Activated naive CD4-positive, alpha-beta T cell treated with anti-CD3 and anti-CD28 coated beads, Interleukin-2, amount 50 U/mL, for 72 hours (primary cell): ENCODE measurements around the gene LENG1. TPM values are rescaled to one million over a fixed set of nuclear protein-coding genes. Genes with fewer than 3 reads are reported as not detected.
A peak's percentile ranks its signal among the peaks of the same experiment; 100 is the strongest.
"Not testable (repeated sequence)": the region's sequence is repeated elsewhere in the genome, so short reads cannot be mapped to it uniquely, and the experiment has no call there.

ENCODE experiments used
- ATAC-seq, 2 donors: fragments of 150-1000 bp; cut with Tn5 transposase; 2 replicates each; pipeline ENCODE4 v1.10.0; 2021; ENCODE audit warnings: mild to moderate bottlenecking in 2 of 2, moderate library complexity in 2 of 2
- DNase-seq, 2 donors: peaks; one replicate each; pipeline ENCODE4 v3.0.0; 2021 to 2022; ENCODE audit warnings: low spot score in 2 of 2
- H3K27ac Mint-ChIP-seq, 2 donors: one replicate each; pipeline ENCODE4 v1.8.0; 2022; ENCODE audit warnings: mild to moderate bottlenecking in 2 of 2, mixed read lengths in 2 of 2
- H3K36me3 Mint-ChIP-seq, 2 donors: one replicate each; pipeline ENCODE4 v1.8.0; 2022; ENCODE audit warnings: mixed read lengths in 2 of 2
- H3K9me3 Mint-ChIP-seq, 2 donors: one replicate each; pipeline ENCODE4 v1.8.0; 2022; ENCODE audit warnings: mixed read lengths in 2 of 2
- total RNA-seq, 2 donors: library from RNA; stranded (reverse); gene quantifications; one replicate each; pipeline ENCODE4 v1.2.3, GENCODE V29; 2022

The LENG1 gene
- total RNA-seq, 2 donors from 2014 or later, result 3.5 to 6.1 TPM

- ATAC-seq, result no peak
- H3K36me3 Mint-ChIP-seq, result peaks cover 4 to 15% of the 10 kb centered on the region in 2 donors
- peak overlapping the region; percentile 95 to 98 for H3K27ac Mint-ChIP-seq
- H3K9me3 Mint-ChIP-seq, result no peaks in the 10 kb centered on the region
- DNase-seq, result no peak
These were observed 32.4 kb upstream of the LENG1 start for GRCh38 chr19:54191811-54192453.

GRCh38 chr19:54191011-54191810 lies 31.7 kb upstream of the LENG1 start, which contains the start of gene TSEN34:
TSEN34 (plus strand) TSS chr19:54191308; CDS start chr19:54191365, 57 bp downstream.
- peak; percentile 90 to 92 for DNase-seq
- peak; percentile 13 to 36 for ATAC-seq
- Mint-ChIP-seq H3K27ac (peak within 1 kb of the TSS; percentile 95 to 100), H3K36me3 (peaks cover 11 to 18% of the 10 kb centered on the region in 2 donors), H3K9me3 (no peaks in the 10 kb centered on the region)

- Mint-ChIP-seq H3K9me3 (no peaks in the 10 kb centered on the region), H3K27ac (peak overlapping the region; percentile 95 to 100), H3K36me3 (peaks cover 11 to 18% of the 10 kb centered on the region in 2 donors)
- peak; percentile 65 to 70 for ATAC-seq
- DNase-seq, result peak; percentile 99 to 100
These were observed 31.0 kb upstream of the LENG1 start for GRCh38 chr19:54190503-54191010.

GRCh38 chr19:54189735-54190502 lies 30.4 kb upstream of the LENG1 start:
- Mint-ChIP-seq H3K27ac (peak overlapping the region; percentile 95 to 100), H3K9me3 (no peaks in the 10 kb centered on the region), H3K36me3 (peaks cover 11 to 18% of the 10 kb centered on the region in 2 donors)
- peak; percentile 65 to 69 for ATAC-seq
- peak; percentile 99 to 100 for DNase-seq

- Mint-ChIP-seq H3K36me3 (peaks cover 11 to 18% of the 10 kb centered on the region in 2 donors), H3K27ac (peak within 1 kb of the TSS; percentile 95 to 100), H3K9me3 (no peaks in the 10 kb centered on the region)
- ATAC-seq, result peak; percentile 17 to 54
- no peak for DNase-seq
These were observed 29.7 kb upstream of the LENG1 start, which contains the start of gene MBOAT7 for GRCh38 chr19:54189145-54189734. MBOAT7 (minus strand) TSS chr19:54189580; CDS start chr19:54188508, 1,072 bp downstream.

- Mint-ChIP-seq H3K36me3 (peaks cover 11 to 18% of the 10 kb centered on the region in 2 donors), H3K9me3 (no peaks in the 10 kb centered on the region), H3K27ac (peak overlapping the region; percentile 95 to 97)
- ATAC-seq, result no peak
- peak in 1 of 2 donors; percentile 76 for DNase-seq
These were observed 28.8 kb upstream of the LENG1 start for GRCh38 chr19:54188215-54188871.

- Mint-ChIP-seq H3K36me3 (peaks cover 11 to 18% of the 10 kb centered on the region in 2 donors), H3K9me3 (no peaks in the 10 kb centered on the region), H3K27ac (peak overlapping the region; percentile 17 to 95)
- DNase-seq (no peak), ATAC-seq (no peak)
These were observed 27.4 kb upstream of the LENG1 start for GRCh38 chr19:54186934-54187381.

GRCh38 chr19:54186351-54186750 lies 26.8 kb upstream of the LENG1 start:
- Mint-ChIP-seq H3K9me3 (no peaks in the 10 kb centered on the region), H3K27ac (peak overlapping the region in 1 of 2 donors; percentile 95), H3K36me3 (peaks cover 11 to 18% of the 10 kb centered on the region in 2 donors)
- ATAC-seq (no peak), DNase-seq (no peak)

GRCh38 chr19:54183431-54183830 lies 23.9 kb upstream of the LENG1 start:
- no peak overlapping the region for H3K27ac Mint-ChIP-seq
- ATAC-seq (no peak), DNase-seq (no peak)
- peaks cover 12 to 16% of the 10 kb centered on the region in 2 donors for H3K36me3 Mint-ChIP-seq
- no peaks in the 10 kb centered on the region for H3K9me3 Mint-ChIP-seq

GRCh38 chr19:54181894-54182293 lies 22.4 kb upstream of the LENG1 start:
- not testable (repeated sequence) for H3K27ac Mint-ChIP-seq, H3K9me3 Mint-ChIP-seq, ATAC-seq, DNase-seq
- H3K36me3 Mint-ChIP-seq, result peaks cover 9 to 12% of the 10 kb centered on the region in 2 donors

- peaks cover 6 to 7% of the 10 kb centered on the region in 2 donors for H3K36me3 Mint-ChIP-seq
- no peaks in the 10 kb centered on the region for H3K9me3 Mint-ChIP-seq
- ATAC-seq, result no peak
- H3K27ac Mint-ChIP-seq, result no peak overlapping the region
- DNase-seq, result no peak
These were observed 21.2 kb upstream of the LENG1 start for GRCh38 chr19:54180691-54181091.

- no peak for ATAC-seq
- peaks cover 6 to 7% of the 10 kb centered on the region in 2 donors for H3K36me3 Mint-ChIP-seq
These were observed 20.5 kb upstream of the LENG1 start for GRCh38 chr19:54179921-54180461.

GRCh38 chr19:54179262-54179852 lies 19.8 kb upstream of the LENG1 start:
- ATAC-seq (no peak), DNase-seq (no peak)
- peaks cover 6 to 7% of the 10 kb centered on the region in 2 donors for H3K36me3 Mint-ChIP-seq
- H3K9me3 Mint-ChIP-seq, result no peaks in the 10 kb centered on the region
- H3K27ac Mint-ChIP-seq, result no peak overlapping the region

More at GRCh38 chr19:54179921-54180461, 20.5 kb upstream of the LENG1 start:
- DNase-seq, result no peak
- Mint-ChIP-seq H3K27ac (peak overlapping the region in 1 of 2 donors; percentile 44), H3K9me3 (no peaks in the 10 kb centered on the region)

GRCh38 chr19:54178581-54179261 lies 19.2 kb upstream of the LENG1 start:
- peak in 1 of 2 donors; percentile 94 for ATAC-seq
- Mint-ChIP-seq H3K27ac (no peak overlapping the region), H3K9me3 (no peaks in the 10 kb centered on the region), H3K36me3 (peaks cover 6 to 7% of the 10 kb centered on the region in 2 donors)
- peak in 1 of 2 donors; percentile 49 for DNase-seq
